D721Med (cell line): ENCODE measurements around the gene MGAM2.

Experiments used
- DNase-seq: peaks from one replicate; pipeline ENCODE4 v3.0.0; 2011; ENCODE audit warnings: low spot score; ENCODE audit not compliant: insufficient read length
- FAIRE-seq: peaks from 2 replicates; lab custom pipeline; 2011; peaks lifted over from hg19 to GRCh38; lab: Jason Lieb, UNC
- TF ChIP-seq, protein P1 (sequence below): IDR thresholded peaks from 2 replicates; pipeline ENCODE4 v1.5.1; 2012; ENCODE audit warnings: mild to moderate bottlenecking, control low read depth; ENCODE audit not compliant: insufficient read depth; ENCODE audit errors: missing control alignments

The MGAM2 gene

DNA sequence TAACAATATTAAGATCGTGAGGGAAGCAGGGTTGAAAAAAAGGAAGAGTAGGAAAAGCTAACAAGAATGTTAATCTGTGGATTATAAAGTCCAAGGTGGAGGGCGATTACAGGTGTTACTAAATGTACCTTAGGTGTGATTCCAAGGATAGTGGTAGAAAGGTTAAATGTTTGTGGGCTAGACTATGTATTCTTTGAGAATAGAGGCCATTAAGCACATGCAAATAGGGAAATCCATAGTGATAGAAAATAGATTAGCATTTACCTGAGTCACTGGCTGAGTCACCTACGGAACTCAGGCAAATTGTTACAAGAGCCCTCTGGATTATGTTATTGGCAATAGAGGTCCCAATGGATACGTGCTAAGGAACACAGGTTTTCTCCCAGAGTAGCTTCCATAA is 9.0 kb downstream of the MGAM2 start:
- TF ChIP-seq, protein P1, sequence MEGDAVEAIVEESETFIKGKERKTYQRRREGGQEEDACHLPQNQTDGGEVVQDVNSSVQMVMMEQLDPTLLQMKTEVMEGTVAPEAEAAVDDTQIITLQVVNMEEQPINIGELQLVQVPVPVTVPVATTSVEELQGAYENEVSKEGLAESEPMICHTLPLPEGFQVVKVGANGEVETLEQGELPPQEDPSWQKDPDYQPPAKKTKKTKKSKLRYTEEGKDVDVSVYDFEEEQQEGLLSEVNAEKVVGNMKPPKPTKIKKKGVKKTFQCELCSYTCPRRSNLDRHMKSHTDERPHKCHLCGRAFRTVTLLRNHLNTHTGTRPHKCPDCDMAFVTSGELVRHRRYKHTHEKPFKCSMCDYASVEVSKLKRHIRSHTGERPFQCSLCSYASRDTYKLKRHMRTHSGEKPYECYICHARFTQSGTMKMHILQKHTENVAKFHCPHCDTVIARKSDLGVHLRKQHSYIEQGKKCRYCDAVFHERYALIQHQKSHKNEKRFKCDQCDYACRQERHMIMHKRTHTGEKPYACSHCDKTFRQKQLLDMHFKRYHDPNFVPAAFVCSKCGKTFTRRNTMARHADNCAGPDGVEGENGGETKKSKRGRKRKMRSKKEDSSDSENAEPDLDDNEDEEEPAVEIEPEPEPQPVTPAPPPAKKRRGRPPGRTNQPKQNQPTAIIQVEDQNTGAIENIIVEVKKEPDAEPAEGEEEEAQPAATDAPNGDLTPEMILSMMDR = no peak
- FAIRE-seq (no peak), DNase-seq (no peak)

DNA sequence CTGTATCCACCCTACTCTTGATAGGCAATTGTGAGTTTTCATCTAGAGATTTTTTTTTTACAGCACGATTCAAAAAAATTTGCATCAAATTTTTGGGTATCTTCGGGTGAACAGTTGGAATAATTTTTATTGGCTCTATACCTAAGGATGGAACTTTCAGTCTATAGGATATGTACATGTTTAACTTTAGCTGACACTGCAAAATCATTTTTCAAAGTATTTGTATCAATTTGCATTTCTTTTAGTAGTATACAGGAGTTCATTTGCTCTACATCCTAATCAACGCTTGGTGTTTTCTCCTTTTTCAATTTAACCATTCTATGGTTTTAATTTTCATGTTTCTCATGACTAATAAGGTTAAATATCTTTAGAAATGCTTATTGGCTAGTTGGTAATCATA is 11.7 kb downstream of the MGAM2 start:
- no peak for FAIRE-seq
- DNase-seq = no peak
- TF ChIP-seq, protein P1 = no peak

DNA sequence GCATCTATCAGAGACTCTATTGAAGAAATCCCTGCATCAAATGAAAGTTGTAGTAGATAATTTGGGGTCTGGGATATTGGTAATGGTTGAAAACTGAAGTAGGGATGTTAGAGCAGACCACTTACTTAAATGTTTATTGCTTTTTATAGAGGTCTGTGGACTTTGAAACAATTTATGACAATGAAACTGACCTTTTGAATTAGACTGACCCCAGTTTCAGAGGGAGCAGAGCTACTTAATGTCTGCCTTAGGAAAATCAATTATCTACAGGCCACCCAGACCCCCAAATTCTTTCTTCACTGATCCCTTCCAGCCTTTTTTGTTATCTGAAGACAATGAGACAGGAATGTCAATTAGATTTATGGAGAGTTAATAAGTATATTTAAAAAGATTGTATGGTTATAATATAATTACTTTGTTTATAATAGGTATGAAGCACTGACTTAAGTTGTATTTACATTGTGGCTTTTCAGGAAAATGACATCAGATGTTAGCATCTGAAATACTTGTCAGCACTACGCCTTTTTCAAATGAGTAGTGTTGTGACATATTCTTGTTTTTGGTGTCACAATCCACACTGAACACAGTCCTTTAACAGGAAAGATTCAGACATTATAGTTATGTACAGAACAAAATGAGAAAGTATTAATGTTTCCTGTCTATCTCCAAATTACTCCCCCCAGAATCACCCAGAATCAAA is 13.9 kb downstream of the MGAM2 start:
- TF ChIP-seq, protein P1 = no peak
- no peak for DNase-seq
- FAIRE-seq = no peak

DNA sequence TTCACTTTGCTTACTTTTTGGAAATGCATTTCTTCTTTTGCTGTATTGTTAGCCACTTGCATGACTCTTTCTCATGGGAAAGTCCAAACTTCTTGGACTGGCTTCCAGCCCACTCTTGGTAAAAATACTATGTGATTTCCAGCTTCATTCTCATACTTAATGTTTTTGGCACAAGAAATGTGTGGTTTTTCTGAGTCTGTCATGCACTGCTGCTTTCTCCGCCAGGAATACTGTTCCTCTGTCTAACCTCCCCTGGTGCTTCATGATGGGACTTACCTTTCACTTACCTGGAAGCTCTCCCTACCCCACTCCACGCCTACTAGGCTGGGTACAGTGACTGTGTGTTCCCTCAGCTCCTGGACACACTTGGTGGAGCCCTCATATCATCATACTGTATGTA is 18.7 kb downstream of the MGAM2 start:
- FAIRE-seq (no peak), DNase-seq (no peak)
- TF ChIP-seq, protein P1 = no peak

DNA sequence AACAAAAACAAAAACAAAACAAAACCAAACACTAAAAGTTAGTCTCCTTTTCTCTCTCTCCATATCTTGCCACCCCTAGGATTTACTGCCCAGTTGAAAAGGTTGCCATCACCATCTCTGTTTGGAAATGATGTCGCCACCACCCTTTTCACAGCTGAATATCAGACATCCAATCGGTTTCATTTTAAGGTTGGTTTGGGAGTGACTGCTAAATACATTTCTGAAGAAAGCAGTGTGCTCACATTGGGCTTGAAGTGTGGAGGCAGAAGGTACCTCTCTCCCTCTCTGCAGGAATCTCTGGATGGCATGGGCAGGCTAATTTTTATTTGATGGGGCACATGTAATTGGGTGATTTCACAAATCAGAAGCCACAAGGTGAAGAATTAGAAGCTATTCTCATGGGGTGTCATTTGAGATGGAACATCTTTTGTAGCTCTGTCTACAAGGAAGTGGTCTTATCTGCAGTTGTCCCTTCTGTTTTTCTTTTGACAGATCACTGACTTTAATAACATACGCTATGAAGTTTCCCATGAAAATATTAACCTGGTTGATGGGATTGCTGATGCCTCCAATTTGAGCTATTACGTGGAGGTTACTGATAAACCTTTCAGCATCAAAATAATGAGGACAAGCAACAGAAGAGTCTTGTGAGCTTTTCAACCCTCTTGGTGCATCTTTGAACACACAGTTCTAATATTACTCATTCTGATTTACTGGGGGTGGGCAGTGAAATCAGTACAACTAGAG is 20.1 kb downstream of the MGAM2 start:
- DNase-seq (no peak), FAIRE-seq (no peak)
- TF ChIP-seq, protein P1 = no peak

DNA sequence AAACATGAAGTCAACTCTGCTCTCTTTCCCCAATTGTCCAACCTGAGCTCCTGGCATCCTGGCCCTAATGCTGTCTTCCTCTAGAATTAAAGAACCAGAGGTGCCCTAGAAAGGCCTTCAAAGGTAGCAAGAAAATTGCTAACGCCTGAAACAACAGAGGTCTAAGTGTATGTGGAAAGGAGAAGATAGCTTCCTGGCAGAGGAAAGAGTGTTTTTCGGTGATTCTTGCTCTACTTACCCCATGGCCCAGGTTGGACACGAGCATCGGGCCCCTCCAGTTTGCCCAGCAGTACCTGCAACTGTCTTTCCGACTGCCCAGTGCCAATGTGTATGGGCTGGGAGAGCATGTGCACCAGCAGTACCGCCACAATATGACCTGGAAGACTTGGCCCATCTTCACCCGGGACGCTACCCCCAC is 22.2 kb downstream of the MGAM2 start:
- TF ChIP-seq, protein P1 = no peak
- FAIRE-seq = no peak
- DNase-seq = no peak

DNA sequence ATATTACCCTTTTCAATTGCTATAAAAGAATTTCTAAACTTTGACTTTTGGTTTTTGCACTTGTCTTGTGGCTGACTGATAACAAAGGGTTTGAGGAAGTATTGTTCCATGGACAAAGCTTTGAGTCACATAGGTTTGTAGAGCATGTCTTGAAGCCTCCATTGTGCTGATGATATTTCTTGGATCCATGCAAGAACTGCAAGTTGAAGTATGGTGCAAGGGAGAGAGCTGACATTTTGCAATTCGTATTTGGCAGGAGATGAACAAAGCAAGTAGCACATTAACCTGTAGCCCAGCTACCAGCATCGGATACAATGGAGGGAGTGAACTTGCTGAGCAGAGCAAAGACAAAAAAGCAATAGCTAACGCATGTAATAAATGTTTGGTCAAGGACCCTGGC is 23.4 kb downstream of the MGAM2 start:
- TF ChIP-seq, protein P1 = no peak
- no peak for DNase-seq
- no peak for FAIRE-seq
